Endodermal cell (in vitro differentiated cells): ENCODE results near the gene BSX. TPM values are rescaled to one million over a fixed set of nuclear protein-coding genes. Genes with fewer than 3 reads are reported as not detected.

Experiments
- DNase-seq: peaks from one replicate; pipeline ENCODE4 v3.0.0-alpha.2; 2017
- H3K27ac ChIP-seq: 2 replicates; pipeline ENCODE4 v1.5.1; 2013; ENCODE audit warnings: mild to moderate bottlenecking, low read depth, low read length, moderate library complexity
- H3K27me3 ChIP-seq: 2 replicates; pipeline ENCODE4 v1.6.1; 2013; ENCODE audit warnings: mild to moderate bottlenecking, low read length, moderate library complexity; ENCODE audit not compliant: insufficient read depth, control insufficient read depth, poor library complexity, severe bottlenecking
- H3K36me3 ChIP-seq: 2 replicates; pipeline ENCODE4 v1.7.0; 2013; ENCODE audit warnings: mild to moderate bottlenecking, low read length, moderate library complexity; ENCODE audit not compliant: control insufficient read depth, insufficient read depth
- H3K4me1 ChIP-seq: one replicate; pipeline ENCODE4 v1.7.0; 2013; ENCODE audit warnings: low read length; ENCODE audit not compliant: control insufficient read depth, insufficient read depth
- H3K4me3 ChIP-seq: 2 replicates; pipeline ENCODE4 v1.5.1; 2013; ENCODE audit warnings: mild to moderate bottlenecking, low read length, moderate library complexity
- H3K9ac ChIP-seq: 2 replicates; pipeline ENCODE4 v1.6.1; 2013; ENCODE audit warnings: mild to moderate bottlenecking, low read length, moderate library complexity; ENCODE audit not compliant: poor library complexity, severe bottlenecking; ENCODE audit errors: extremely low read depth
- H3K9me3 ChIP-seq: 2 replicates; pipeline ENCODE4 v1.6.1; 2013; ENCODE audit warnings: mild to moderate bottlenecking, low read length, moderate library complexity; ENCODE audit not compliant: control insufficient read depth
- H3K27ac Mint-ChIP-seq: 2 replicates; pipeline ENCODE4 v1.8.0; 2020; ENCODE audit warnings: mixed read lengths
- H3K27me3 Mint-ChIP-seq: 2 replicates; pipeline ENCODE4 v1.8.0; 2021; ENCODE audit warnings: mild to moderate bottlenecking, mixed read lengths; ENCODE audit not compliant: insufficient read depth
- H3K36me3 Mint-ChIP-seq: 2 replicates; pipeline ENCODE4 v1.8.0; 2020; ENCODE audit warnings: low read depth, mixed read lengths
- H3K4me1 Mint-ChIP-seq: 2 replicates; pipeline ENCODE4 v1.8.0; 2020; ENCODE audit warnings: mixed read lengths
- H3K4me3 Mint-ChIP-seq: 2 replicates; pipeline ENCODE4 v1.8.0; 2020; ENCODE audit warnings: mild to moderate bottlenecking, moderate library complexity, mixed read lengths
- H3K9me3 Mint-ChIP-seq: 2 replicates; pipeline ENCODE4 v1.8.0; 2020; ENCODE audit warnings: mild to moderate bottlenecking, mixed read lengths
- CTCF ChIP-seq: fragments of 200-600 bp; sonication (generic); conservative IDR thresholded peaks from 2 replicates; pipeline ENCODE4 v1.5.0; 2021; ENCODE audit warnings: antibody characterized with exemption, mild to moderate bottlenecking
- WGBS, 2 experiments: methylation state at CpG; one replicate each; pipeline versions ENCODE4 v1.1.5 to v1.1.7; 2013; ENCODE audit warnings: missing lambda C conversion rate in 2 of 2, mixed read lengths in 1 of 2; ENCODE audit not compliant: insufficient coverage in 1 of 2, insufficient read length in 1 of 2; 5-methylcytosine and 5-hydroxymethylcytosine counted together
- total RNA-seq, 2 donors: library from RNA; stranded (reverse); fragmentation: NEBNext Ultra II Directional in 1 of 2; extraction: Animal tissue kit (Norgen Biotek cat#: 25700) in 1 of 2; gene quantifications; 2 replicates in 1 of 2; 3 replicates in 1 of 2; pipeline ENCODE4 v1.2.1, GENCODE V29; 2021

Gene BSX
- total RNA-seq, 2 donors from 2014 or later: not detected

- H3K27me3 ChIP-seq: peaks cover 7% of the 10 kb centered on the region
- no peak overlapping the region for H3K27ac ChIP-seq
- WGBS, 2 experiments: 90 to 100% methylated on average over 1 to 3 of the region's 3 CpGs
- no peak for TF ChIP-seq CTCF
- H3K9me3 Mint-ChIP-seq: no peaks in the 10 kb centered on the region
- no peak overlapping the region for H3K4me3 ChIP-seq
- H3K4me3 Mint-ChIP-seq: no peak overlapping the region
- no peaks in the 10 kb centered on the region for H3K36me3 Mint-ChIP-seq
- DNase-seq: no peak
- H3K36me3 ChIP-seq: no peaks in the 10 kb centered on the region
- no peaks in the 10 kb centered on the region for H3K9me3 ChIP-seq
- H3K4me1 ChIP-seq: no peaks in the 10 kb centered on the region
- no peak overlapping the region for H3K9ac ChIP-seq
- H3K27ac Mint-ChIP-seq: no peak overlapping the region
- peaks cover 5% of the 10 kb centered on the region for H3K27me3 Mint-ChIP-seq
- H3K4me1 Mint-ChIP-seq: no peaks in the 10 kb centered on the region
Observed at GRCh38 chr11:122937983-122938382, 43.7 kb downstream of the BSX start.

GRCh38 chr11:122933416-122933815 is 48.2 kb downstream of the BSX start:
- no peaks in the 10 kb centered on the region for H3K4me1 ChIP-seq
- H3K27ac ChIP-seq: no peak overlapping the region
- WGBS, 2 experiments: 70 to 100% methylated on average over 1 to 2 of the region's 2 CpGs
- Mint-ChIP-seq H3K27me3 (peaks cover 6% of the 10 kb centered on the region), H3K4me1 (no peaks in the 10 kb centered on the region), H3K27ac (no peak overlapping the region), H3K9me3 (no peaks in the 10 kb centered on the region), H3K36me3 (no peaks in the 10 kb centered on the region), H3K4me3 (no peak overlapping the region)
- no peaks in the 10 kb centered on the region for H3K9me3 ChIP-seq
- no peaks in the 10 kb centered on the region for H3K27me3 ChIP-seq
- no peak for TF ChIP-seq CTCF
- no peaks in the 10 kb centered on the region for H3K36me3 ChIP-seq
- no peak for DNase-seq
- H3K4me3 ChIP-seq: no peak overlapping the region
- H3K9ac ChIP-seq: no peak overlapping the region

GRCh38 chr11:122931510-122931909 is 50.1 kb downstream of the BSX start:
- no peaks in the 10 kb centered on the region for H3K9me3 Mint-ChIP-seq
- TF ChIP-seq CTCF: no peak
- DNase-seq: no peak
- Histone ChIP-seq H3K9ac (no peak overlapping the region), H3K36me3 (no peaks in the 10 kb centered on the region), H3K4me3 (no peak overlapping the region), H3K27me3 (no peaks in the 10 kb centered on the region), H3K4me1 (no peaks in the 10 kb centered on the region), H3K27ac (no peak overlapping the region), H3K9me3 (no peaks in the 10 kb centered on the region)
- H3K4me1 Mint-ChIP-seq: no peaks in the 10 kb centered on the region
- no peak overlapping the region for H3K27ac Mint-ChIP-seq
- no peaks in the 10 kb centered on the region for H3K36me3 Mint-ChIP-seq
- WGBS, 2 experiments: 83 to 96% methylated on average over 4 to 6 of the region's 6 CpGs
- no peak overlapping the region for H3K4me3 Mint-ChIP-seq
- peaks cover 6% of the 10 kb centered on the region for H3K27me3 Mint-ChIP-seq

Other genes with a start within 250 kb of the BSX start
- gene CRTAM, start 143.3 kb downstream of the BSX start, total RNA-seq: not detected
- gene JHY, start 99.1 kb downstream of the BSX start, total RNA-seq: 1 to 10 TPM; 2.1 to 4.8 TPM
- gene HSPA8, start 80.3 kb upstream of the BSX start, total RNA-seq: 1,000 to 10,000 TPM; 1,572 to 1,940 TPM
- gene CLMP, start 213.4 kb upstream of the BSX start, total RNA-seq: 10 to 100 TPM; 86.5 to 94.4 TPM